ENCODE data around the gene SEC61A2. TPM values are rescaled to one million over a fixed set of nuclear protein-coding genes. Genes with fewer than 3 reads are reported as not detected.

SEC61A2 gene
- total RNA-seq, 4 donors from 2014 or later = 3.8 to 23.0 (median 16.2) TPM

GRCh38 chr10:12195603-12196506 lies 66.4 kb downstream of the SEC61A2 start, which contains the start of the genes CDC123 and NUDT5:
TSS of gene CDC123 (plus strand) at chr10:12196188. CDS start at chr10:12196246, 58 bp downstream.
TSS of gene NUDT5 (minus strand) at chr10:12195891. CDS start at chr10:12186291, 9,600 bp downstream.
- Histone ChIP-seq H3K4me3 (peak within 1 kb of the TSS; percentile 88 to 89), H3K36me3 (no peaks in the 10 kb centered on the region), H3K27ac (peak within 1 kb of the TSS; percentile 95 to 97), H3K9me3 (no peaks in the 10 kb centered on the region), H3K4me1 (peaks cover 0 to 11% of the 10 kb centered on the region in 2 donors), H3K27me3 (no peaks in the 10 kb centered on the region)
- DNase-seq = peak; percentile 80 to 86
- intact Hi-C loops (cut with DNase I; ENCODE audit: low total_unique reads) = no loop called here
- TF ChIP-seq POLR2A (IDR thresholded peaks at IDR 0.05) (peak in 1 of 2 donors; percentile 2), CTCF (IDR thresholded peaks at IDR 0.05) (peak in 1 of 4 experiments; percentile 20)

- Histone ChIP-seq H3K27ac (peak overlapping the region; percentile 95 to 97), H3K4me3 (peak overlapping the region; percentile 88 to 89), H3K27me3 (no peaks in the 10 kb centered on the region), H3K9me3 (no peaks in the 10 kb centered on the region), H3K4me1 (peaks cover 0 to 11% of the 10 kb centered on the region in 2 donors), H3K36me3 (no peaks in the 10 kb centered on the region)
- intact Hi-C loops (cut with DNase I; ENCODE audit: low total_unique reads) = no loop called here
- DNase-seq = no peak
- TF ChIP-seq POLR2A (IDR thresholded peaks at IDR 0.05) = no peak
- no peak for TF ChIP-seq CTCF (IDR thresholded peaks at IDR 0.05)
Observed at GRCh38 chr10:12196531-12197211, 67.2 kb downstream of the SEC61A2 start.

- no peak for DNase-seq
- H3K4me3 ChIP-seq = no peak overlapping the region
- intact Hi-C loops (cut with DNase I; ENCODE audit: low total_unique reads) = no loop called here
- H3K27ac ChIP-seq = no peak overlapping the region
- TF ChIP-seq CTCF (IDR thresholded peaks at IDR 0.05) (no peak), POLR2A (IDR thresholded peaks at IDR 0.05) (no peak)
- H3K36me3 ChIP-seq = no peaks in the 10 kb centered on the region
- H3K4me1 ChIP-seq = peaks cover 0 to 11% of the 10 kb centered on the region in 2 donors
- H3K27me3 ChIP-seq = no peaks in the 10 kb centered on the region
- no peaks in the 10 kb centered on the region for H3K9me3 ChIP-seq
Observed at GRCh38 chr10:12198156-12198555, 68.7 kb downstream of the SEC61A2 start.

DNA sequence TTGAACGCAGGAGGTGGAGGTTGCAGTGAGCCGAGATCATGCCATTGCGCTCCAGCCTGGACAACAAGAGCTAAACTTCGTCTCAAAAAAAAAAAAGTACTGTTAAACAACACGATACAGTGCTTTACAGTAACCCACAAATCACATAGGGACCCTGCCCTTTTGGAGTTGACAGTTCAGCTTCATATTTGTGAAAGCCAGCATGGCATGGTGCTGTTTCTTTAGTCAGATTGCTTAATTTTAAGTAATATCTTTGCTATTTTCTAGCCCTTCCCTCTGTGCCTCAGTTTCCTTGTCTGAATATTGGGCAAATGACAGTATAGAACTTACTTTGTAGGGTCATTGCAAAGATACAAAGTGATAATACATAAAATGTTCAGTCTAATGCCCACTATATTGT lies 71.4 kb downstream of the SEC61A2 start:
- DNase-seq = no peak
- no peak overlapping the region for H3K27ac ChIP-seq
- no peak for TF ChIP-seq POLR2A (IDR thresholded peaks at IDR 0.05)
- no peak for TF ChIP-seq CTCF (IDR thresholded peaks at IDR 0.05)
- H3K27me3 ChIP-seq = no peaks in the 10 kb centered on the region
- no peaks in the 10 kb centered on the region for H3K4me1 ChIP-seq
- intact Hi-C loops (cut with DNase I; ENCODE audit: low total_unique reads) = no loop called here
- H3K4me3 ChIP-seq = no peak overlapping the region
- H3K9me3 ChIP-seq = no peaks in the 10 kb centered on the region
- H3K36me3 ChIP-seq = no peaks in the 10 kb centered on the region

GRCh38 chr10:12201543-12201942 lies 72.1 kb downstream of the SEC61A2 start:
- no peaks in the 10 kb centered on the region for H3K27me3 ChIP-seq
- H3K36me3 ChIP-seq = no peaks in the 10 kb centered on the region
- H3K9me3 ChIP-seq = no peaks in the 10 kb centered on the region
- H3K4me3 ChIP-seq = no peak overlapping the region
- H3K4me1 ChIP-seq = no peaks in the 10 kb centered on the region
- DNase-seq = no peak
- H3K27ac ChIP-seq = no peak overlapping the region
- TF ChIP-seq POLR2A (IDR thresholded peaks at IDR 0.05) (no peak), CTCF (IDR thresholded peaks at IDR 0.05) (no peak)
- intact Hi-C loops (cut with DNase I; ENCODE audit: low total_unique reads) = no loop called here

Measured in uterus (tissue), 4 donors.